GM10248 (cell line): ENCODE data around the gene SCN5A.

Source experiments
- CTCF ChIA-PET: fragments of 300-600 bp; sonication (Branson Sonifier 250); formaldehyde crosslinking; extraction: SDS; loops from one replicate; lab custom pipeline; 2021; ENCODE audit warnings: antibody characterized with exemption; lab: Yijun Ruan, JAX
- POLR2A ChIA-PET: fragments of 350-650 bp; sonication (Branson Sonifier 250); formaldehyde crosslinking; extraction: SDS; loops from one replicate; lab custom pipeline; 2020; ENCODE audit warnings: antibody characterized with exemption; lab: Yijun Ruan, JAX
- DNase-seq: peaks from one replicate; pipeline ENCODE4 v3.0.0; 2012; ENCODE audit errors: extremely low spot score
- TF ChIP-seq, protein P1 (sequence below): IDR thresholded peaks from 2 replicates; pipeline ENCODE4 v1.5.1; 2012; ENCODE audit warnings: mild to moderate bottlenecking, low read depth; ENCODE audit errors: extremely low read depth, missing control alignments, control extremely low read depth

Gene SCN5A

DNA sequence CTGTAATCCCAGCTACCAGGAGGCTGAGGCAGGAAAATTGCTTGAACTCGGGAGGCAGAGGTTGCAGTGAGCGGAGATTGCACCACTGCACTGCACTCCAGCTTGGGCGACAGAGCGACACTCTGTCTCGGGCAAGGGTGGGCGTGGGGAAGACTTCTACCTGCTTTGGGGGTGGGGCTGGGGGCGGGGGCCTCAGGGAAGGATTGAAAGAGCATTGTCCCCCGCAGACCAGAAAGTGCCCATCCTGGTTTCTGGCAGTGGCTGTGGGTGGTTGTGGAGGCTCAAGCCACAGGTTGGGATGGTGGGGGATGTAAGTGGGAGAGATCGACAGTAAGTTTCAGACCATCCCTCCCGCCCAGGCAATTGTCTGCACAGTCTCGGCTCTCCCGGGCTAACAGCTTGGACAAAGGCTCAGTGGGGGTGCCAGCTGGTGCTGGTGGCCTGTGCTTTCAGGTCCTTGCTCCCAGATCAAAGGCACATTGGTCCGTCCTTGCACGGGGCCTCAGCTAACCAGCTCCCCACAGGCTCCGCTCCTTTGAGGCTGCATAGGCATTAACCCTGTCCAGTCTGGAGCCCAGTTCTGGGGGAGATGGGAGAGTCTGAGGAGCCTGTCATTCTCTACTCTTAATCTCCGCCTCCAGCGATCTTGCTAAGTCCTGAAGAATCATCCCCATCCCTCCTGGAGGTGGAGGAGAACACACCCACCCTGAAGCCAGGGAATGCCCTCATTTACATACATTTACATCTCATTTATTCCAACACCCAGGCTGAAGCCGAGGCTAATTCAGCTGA lies 8.6 kb downstream of the SCN5A start:
- CTCF ChIA-PET = interaction anchor here (2.4 to 3.1 kb wide), 2 partner anchors 11 to 120 kb away, joined by 14 to 24 read pairs; no protein-coding TSS in a partner anchor
- POLR2A ChIA-PET = no interaction called here
- TF ChIP-seq, protein P1, sequence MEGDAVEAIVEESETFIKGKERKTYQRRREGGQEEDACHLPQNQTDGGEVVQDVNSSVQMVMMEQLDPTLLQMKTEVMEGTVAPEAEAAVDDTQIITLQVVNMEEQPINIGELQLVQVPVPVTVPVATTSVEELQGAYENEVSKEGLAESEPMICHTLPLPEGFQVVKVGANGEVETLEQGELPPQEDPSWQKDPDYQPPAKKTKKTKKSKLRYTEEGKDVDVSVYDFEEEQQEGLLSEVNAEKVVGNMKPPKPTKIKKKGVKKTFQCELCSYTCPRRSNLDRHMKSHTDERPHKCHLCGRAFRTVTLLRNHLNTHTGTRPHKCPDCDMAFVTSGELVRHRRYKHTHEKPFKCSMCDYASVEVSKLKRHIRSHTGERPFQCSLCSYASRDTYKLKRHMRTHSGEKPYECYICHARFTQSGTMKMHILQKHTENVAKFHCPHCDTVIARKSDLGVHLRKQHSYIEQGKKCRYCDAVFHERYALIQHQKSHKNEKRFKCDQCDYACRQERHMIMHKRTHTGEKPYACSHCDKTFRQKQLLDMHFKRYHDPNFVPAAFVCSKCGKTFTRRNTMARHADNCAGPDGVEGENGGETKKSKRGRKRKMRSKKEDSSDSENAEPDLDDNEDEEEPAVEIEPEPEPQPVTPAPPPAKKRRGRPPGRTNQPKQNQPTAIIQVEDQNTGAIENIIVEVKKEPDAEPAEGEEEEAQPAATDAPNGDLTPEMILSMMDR = no peak

GRCh38 chr3:38638354-38638753 lies 11.1 kb downstream of the SCN5A start:
- TF ChIP-seq, protein P1 = no peak
- DNase-seq = no peak
- POLR2A ChIA-PET = no interaction called here
- CTCF ChIA-PET = interaction anchor here (1.5 kb wide), 1 partner anchor 13 kb away, joined by 5 read pairs; no protein-coding TSS in a partner anchor

More for the DNA sequence above, 8.6 kb downstream of the SCN5A start:
- DNase-seq = no peak

- no peak for DNase-seq
- POLR2A ChIA-PET = no interaction called here
These were observed 11.6 kb downstream of the SCN5A start for GRCh38 chr3:38637906-38638305.

GRCh38 chr3:38636881-38637280 lies 12.6 kb downstream of the SCN5A start:
- POLR2A ChIA-PET = no interaction called here
- TF ChIP-seq, protein P1 = no peak
- DNase-seq = no peak
- CTCF ChIA-PET = interaction anchor here (0.9 to 1.8 kb wide), 4 partner anchors 10 to 364 kb away, joined by 3 to 8 read pairs (median 4); no protein-coding TSS in a partner anchor

More at GRCh38 chr3:38637906-38638305, 11.6 kb downstream of the SCN5A start:
- CTCF ChIA-PET = interaction anchor here (1.5 kb wide), 1 partner anchor 13 kb away, joined by 5 read pairs; no protein-coding TSS in a partner anchor
- TF ChIP-seq, protein P1 = no peak

- ChIA-PET CTCF (interaction anchor here (0.9 to 1.8 kb wide), 3 partner anchors 10 to 364 kb away, joined by 3 to 8 read pairs (median 3); no protein-coding TSS in a partner anchor), POLR2A (no interaction called here)
- no peak for DNase-seq
- TF ChIP-seq, protein P1 = no peak
These were observed 13.0 kb downstream of the SCN5A start for GRCh38 chr3:38636464-38636863.

- CTCF ChIA-PET = interaction anchor here (1.0 to 1.9 kb wide), 3 partner anchors 12 to 366 kb away, joined by 3 to 6 read pairs (median 4); no protein-coding TSS in a partner anchor
- TF ChIP-seq, protein P1 = no peak
- POLR2A ChIA-PET = no interaction called here
- DNase-seq = no peak
These were observed 15.4 kb downstream of the SCN5A start for GRCh38 chr3:38634111-38634510.
